Fibroblast of skin of back (primary cell): ENCODE data around the gene RTL5.

Experiments used
- DNase-seq: peaks from one replicate; pipeline ENCODE4 v3.0.0-alpha.2; 2013

Gene RTL5

GRCh38 chrX:72129661-72130060, 2.1 kb downstream of the RTL5 start:
- no peak for DNase-seq

- no peak for DNase-seq
Measured at GRCh38 chrX:72128881-72129280, 2.8 kb downstream of the RTL5 start.

GRCh38 chrX:72128183-72128834, 3.4 kb downstream of the RTL5 start:
- DNase-seq: no peak

- DNase-seq: no peak
Measured at GRCh38 chrX:72127332-72127731, 4.4 kb downstream of the RTL5 start.

- DNase-seq: peak; percentile 88
Measured at GRCh38 chrX:72126539-72127140, 5.1 kb downstream of the RTL5 start.

- DNase-seq: no peak
Measured at GRCh38 chrX:72126048-72126415, 5.7 kb downstream of the RTL5 start.

GRCh38 chrX:72125331-72126047, 6.2 kb downstream of the RTL5 start:
- no peak for DNase-seq

GRCh38 chrX:72124540-72125201, 7.0 kb downstream of the RTL5 start:
- DNase-seq: no peak

GRCh38 chrX:72123471-72124185, 8.1 kb downstream of the RTL5 start:
- peak; percentile 89 for DNase-seq

- DNase-seq: no peak
Measured at GRCh38 chrX:72122621-72123337, 8.9 kb downstream of the RTL5 start.

GRCh38 chrX:72121383-72121782, 10.3 kb downstream of the RTL5 start:
- peak; percentile 78 for DNase-seq

- DNase-seq: no peak
Measured at GRCh38 chrX:72120837-72121236, 10.9 kb downstream of the RTL5 start.

- no peak for DNase-seq
Measured at GRCh38 chrX:72117636-72118210, 14.0 kb downstream of the RTL5 start.

- DNase-seq: no peak
Measured at GRCh38 chrX:72115380-72115779, 16.3 kb downstream of the RTL5 start.

- no peak for DNase-seq
Measured at GRCh38 chrX:72114807-72115206, 16.9 kb downstream of the RTL5 start.

- no peak for DNase-seq
Measured at GRCh38 chrX:72114306-72114705, 17.4 kb downstream of the RTL5 start.

GRCh38 chrX:72113461-72113860, 18.3 kb downstream of the RTL5 start:
- DNase-seq: no peak

GRCh38 chrX:72110876-72111708, 20.6 kb downstream of the RTL5 start:
- DNase-seq: no peak

GRCh38 chrX:72110051-72110875, 21.5 kb downstream of the RTL5 start:
- peak; percentile 65 for DNase-seq

- DNase-seq: no peak
Measured at GRCh38 chrX:72108666-72109065, 23.0 kb downstream of the RTL5 start.
